NT2/D1 (cell line): ENCODE data around the gene S100A4.

Source experiments
- DNase-seq: peaks from one replicate; pipeline ENCODE4 v3.0.0-alpha.2; 2011; ENCODE audit warnings: low read depth, low spot score
- H3K27me3 ChIP-seq: 2 replicates; pipeline ENCODE4 v1.6.0; 2011; ENCODE audit warnings: mild to moderate bottlenecking; ENCODE audit not compliant: insufficient read length, insufficient read depth
- H3K36me3 ChIP-seq: 2 replicates; pipeline ENCODE4 v1.6.1; 2011; ENCODE audit warnings: mild to moderate bottlenecking, low read length, mixed read lengths; ENCODE audit not compliant: insufficient read depth, insufficient read length
- H3K4me1 ChIP-seq: 2 replicates; pipeline ENCODE4 v1.5.1; 2011; ENCODE audit not compliant: insufficient read depth, insufficient read length
- H3K4me3 ChIP-seq: 2 replicates; pipeline ENCODE4 v1.5.1; 2011; ENCODE audit warnings: low read depth; ENCODE audit not compliant: insufficient read length
- H3K9ac ChIP-seq: 2 replicates; pipeline ENCODE4 v1.6.0; 2011; ENCODE audit warnings: low read depth; ENCODE audit not compliant: insufficient read length
- H3K9me3 ChIP-seq: 2 replicates; pipeline ENCODE4 v1.5.1; 2011; ENCODE audit warnings: mild to moderate bottlenecking, low read length; ENCODE audit not compliant: insufficient read depth
- SUZ12 ChIP-seq: IDR thresholded peaks from 2 replicates; pipeline ENCODE4 v1.6.1; 2011; ENCODE audit not compliant: insufficient read length, insufficient read depth; ENCODE audit errors: extremely low read depth
- YY1 ChIP-seq: IDR thresholded peaks from 2 replicates; pipeline ENCODE4 v1.6.1; 2011; ENCODE audit not compliant: insufficient read length, insufficient read depth
- ZNF274 ChIP-seq: IDR thresholded peaks from 2 replicates; pipeline ENCODE4 v1.6.1; 2011; ENCODE audit warnings: mild to moderate bottlenecking, low read depth, low read length

The S100A4 gene

DNA sequence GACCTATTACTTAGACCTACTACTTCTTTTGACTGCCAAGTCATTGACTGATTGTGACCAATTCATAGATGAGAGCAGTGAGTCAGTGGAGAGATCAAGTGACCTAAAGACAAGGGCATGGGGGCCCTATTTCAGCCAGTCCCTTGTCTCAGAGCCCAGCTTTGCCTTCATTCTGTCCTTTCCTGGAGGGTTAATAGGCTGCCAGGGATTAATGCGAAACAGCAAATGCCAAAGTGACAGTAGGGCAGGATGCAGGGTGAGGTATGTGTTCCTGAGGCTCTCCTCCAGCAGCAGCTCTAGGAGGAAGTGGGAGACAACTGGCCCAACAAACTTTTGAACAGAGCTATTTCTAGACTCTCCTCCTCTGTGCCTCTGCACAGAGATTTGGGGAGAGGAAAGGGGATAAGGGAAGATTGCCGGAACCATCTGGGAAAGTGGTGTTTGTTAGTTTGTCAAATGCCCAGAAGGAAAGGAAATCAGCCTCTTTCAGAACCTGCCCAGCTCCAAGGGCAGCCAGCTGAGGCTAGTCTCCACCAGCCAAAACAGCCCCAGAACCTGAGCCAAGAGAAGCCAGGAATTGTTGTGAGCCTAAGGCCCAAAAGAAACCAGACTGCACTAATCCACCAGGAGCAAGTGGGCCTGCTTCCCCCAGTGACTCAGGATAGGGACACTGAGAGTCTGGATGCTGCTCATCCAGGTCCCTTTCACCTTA, 8.4 kb upstream of the S100A4 start:
- Histone ChIP-seq H3K9me3 (no peaks in the 10 kb centered on the region), H3K4me3 (no peak overlapping the region), H3K36me3 (no peaks in the 10 kb centered on the region), H3K4me1 (peaks cover 15% of the 10 kb centered on the region), H3K27me3 (no peaks in the 10 kb centered on the region), H3K9ac (no peak overlapping the region)
- no peak for DNase-seq
- TF ChIP-seq YY1 (no peak), SUZ12 (no peak), ZNF274 (no peak)

DNA sequence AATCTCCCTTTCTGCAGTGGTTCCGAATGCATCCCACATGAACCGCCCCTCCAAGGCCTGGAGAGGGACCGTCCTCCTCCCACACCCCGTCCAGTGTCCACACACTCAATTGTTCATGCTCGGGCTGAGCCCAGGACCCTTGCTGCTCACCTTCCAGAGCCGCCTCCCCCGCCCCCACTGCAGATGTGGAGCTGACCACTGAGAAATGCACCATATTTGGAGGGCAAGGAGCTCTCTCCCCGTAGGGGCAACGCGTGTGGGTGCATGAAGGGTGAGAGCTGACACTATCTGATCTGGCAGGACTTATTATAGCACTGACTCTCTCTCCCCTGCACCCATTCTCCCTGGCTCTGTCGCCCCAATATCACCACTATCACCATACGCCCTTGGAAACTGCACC, 7.5 kb upstream of the S100A4 start:
- no peak for DNase-seq
- no peaks in the 10 kb centered on the region for H3K9me3 ChIP-seq
- H3K4me1 ChIP-seq, result peaks cover 23% of the 10 kb centered on the region
- no peak overlapping the region for H3K9ac ChIP-seq
- no peak overlapping the region for H3K4me3 ChIP-seq
- TF ChIP-seq ZNF274 (no peak), SUZ12 (no peak), YY1 (no peak)
- H3K36me3 ChIP-seq, result no peaks in the 10 kb centered on the region
- H3K27me3 ChIP-seq, result no peaks in the 10 kb centered on the region

DNA sequence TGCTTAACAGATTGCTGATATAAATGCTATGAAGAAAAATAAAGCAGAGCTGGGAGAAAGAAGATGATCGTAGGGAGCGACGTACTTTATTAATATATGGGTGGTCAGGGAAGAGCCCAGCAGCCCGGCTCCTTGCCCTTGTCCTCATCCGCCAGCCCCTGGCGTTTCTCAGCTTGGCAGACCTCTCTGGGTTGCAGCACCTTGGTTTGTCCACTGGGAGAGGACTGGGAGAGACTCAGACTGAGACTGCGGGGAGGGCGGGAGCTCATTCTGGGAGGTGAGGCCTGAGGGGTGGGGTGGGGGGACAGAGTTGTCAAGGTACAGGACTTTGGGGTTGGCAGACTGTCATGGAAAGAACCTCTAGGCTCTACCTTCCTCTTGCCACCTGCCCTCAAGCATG, 6.7 kb upstream of the S100A4 start:
- TF ChIP-seq SUZ12 (no peak), YY1 (no peak), ZNF274 (no peak)
- no peak overlapping the region for H3K9ac ChIP-seq
- no peak for DNase-seq
- H3K36me3 ChIP-seq, result no peaks in the 10 kb centered on the region
- peaks cover 29% of the 10 kb centered on the region for H3K4me1 ChIP-seq
- H3K27me3 ChIP-seq, result no peaks in the 10 kb centered on the region
- H3K9me3 ChIP-seq, result no peaks in the 10 kb centered on the region
- no peak overlapping the region for H3K4me3 ChIP-seq

DNA sequence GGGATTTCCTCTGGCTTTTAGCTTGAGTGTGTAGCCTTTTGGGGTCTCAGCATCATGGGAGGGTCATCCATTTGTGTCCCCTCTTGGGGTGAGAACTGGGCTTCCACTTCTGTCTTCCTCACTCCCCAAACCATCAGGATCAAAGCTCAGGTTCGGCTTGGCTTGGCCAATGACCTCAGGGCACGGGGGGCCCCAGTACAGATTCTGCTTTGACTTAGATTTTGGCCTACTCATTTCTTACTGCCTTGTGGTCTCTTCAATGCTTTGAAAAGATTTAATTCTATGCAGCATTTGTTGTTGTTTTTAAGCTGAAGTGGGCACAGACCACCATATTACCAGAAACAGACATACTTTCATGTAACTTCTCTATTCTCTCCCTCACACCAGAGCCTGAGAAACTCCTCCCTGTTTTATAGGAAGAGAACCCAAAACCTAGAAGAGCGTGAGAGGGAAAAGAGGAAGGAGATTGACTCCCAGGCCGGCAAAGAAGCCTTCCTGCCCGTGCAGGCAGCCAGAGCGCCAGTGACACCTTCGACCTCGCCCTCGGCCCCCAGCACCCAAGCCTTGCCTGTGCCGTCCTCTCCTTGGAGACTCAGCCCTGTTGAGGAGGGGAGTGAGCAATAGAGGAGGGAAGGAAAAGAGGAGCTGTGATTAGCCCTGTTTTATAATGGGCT, 5.4 kb upstream of the S100A4 start:
- no peak for DNase-seq
- peaks cover 32% of the 10 kb centered on the region for H3K4me1 ChIP-seq

DNA sequence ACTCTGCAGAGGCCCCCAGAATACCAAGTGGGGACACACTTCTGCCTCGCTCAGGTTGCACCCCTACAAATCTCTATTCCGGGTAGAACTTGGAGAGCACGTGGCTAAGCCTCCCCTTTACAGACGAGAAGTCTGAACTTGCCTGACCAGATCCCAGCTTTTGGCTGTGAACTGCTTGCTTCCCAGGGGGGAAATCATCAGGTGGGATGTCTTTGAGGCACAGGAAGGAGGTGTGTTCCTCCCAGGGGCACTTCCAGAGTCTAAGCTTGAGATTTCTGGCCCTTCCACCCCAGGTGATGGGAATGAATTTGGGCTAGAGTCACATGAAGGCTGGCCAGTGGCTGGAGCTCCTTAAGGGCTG, 4.8 kb upstream of the S100A4 start:
- no peak overlapping the region for H3K4me3 ChIP-seq
- no peaks in the 10 kb centered on the region for H3K36me3 ChIP-seq
- H3K4me1 ChIP-seq, result peaks cover 38% of the 10 kb centered on the region

More for the DNA sequence above, 5.4 kb upstream of the S100A4 start:
- TF ChIP-seq SUZ12 (no peak), ZNF274 (no peak), YY1 (no peak)
- Histone ChIP-seq H3K36me3 (no peaks in the 10 kb centered on the region), H3K9me3 (no peaks in the 10 kb centered on the region), H3K9ac (no peak overlapping the region), H3K4me3 (no peak overlapping the region), H3K27me3 (no peaks in the 10 kb centered on the region)

DNA sequence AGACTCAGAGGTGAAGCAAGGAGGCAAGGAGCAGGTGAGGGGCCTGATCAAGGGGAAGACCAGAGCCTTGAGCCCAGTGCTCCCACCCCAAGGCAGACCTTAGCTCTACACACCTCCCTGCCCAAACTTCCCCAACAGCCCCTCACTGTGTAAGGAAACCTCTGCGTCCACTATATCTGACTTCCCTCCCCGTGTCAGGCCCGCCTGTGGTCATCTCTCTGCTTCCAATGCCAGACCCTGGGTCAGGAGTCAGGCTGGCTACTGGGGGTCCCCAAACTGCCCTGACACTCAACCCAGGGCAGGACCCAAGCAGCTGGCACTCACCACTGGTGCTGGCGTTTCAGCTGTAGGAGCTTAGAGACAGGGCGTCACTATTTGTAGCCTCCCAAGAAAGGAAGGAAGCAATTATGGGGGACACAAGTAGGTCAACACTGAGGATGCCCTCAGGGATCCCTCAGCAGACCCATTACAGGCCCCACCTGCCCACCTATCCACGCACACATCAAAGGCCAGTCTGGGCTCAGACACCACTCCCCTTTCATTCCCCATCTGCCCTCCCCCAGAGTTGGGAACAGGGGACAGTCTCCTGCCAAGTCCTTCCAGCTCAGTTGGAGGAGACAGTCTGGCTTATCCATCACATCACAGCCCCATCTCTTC, 4.3 kb upstream of the S100A4 start:
- Histone ChIP-seq H3K4me3 (no peak overlapping the region), H3K9me3 (no peaks in the 10 kb centered on the region; the same call in 1 of the 2 replicates), H3K4me1 (peaks cover 41% of the 10 kb centered on the region), H3K9ac (no peak overlapping the region), H3K36me3 (no peaks in the 10 kb centered on the region), H3K27me3 (no peaks in the 10 kb centered on the region)
- no peak for DNase-seq
- TF ChIP-seq YY1 (no peak), SUZ12 (no peak), ZNF274 (no peak)

More for the DNA sequence above, 4.8 kb upstream of the S100A4 start:
- TF ChIP-seq YY1 (no peak), SUZ12 (no peak), ZNF274 (no peak)
- Histone ChIP-seq H3K9ac (no peak overlapping the region), H3K9me3 (no peaks in the 10 kb centered on the region), H3K27me3 (no peaks in the 10 kb centered on the region)
- DNase-seq, result no peak

DNA sequence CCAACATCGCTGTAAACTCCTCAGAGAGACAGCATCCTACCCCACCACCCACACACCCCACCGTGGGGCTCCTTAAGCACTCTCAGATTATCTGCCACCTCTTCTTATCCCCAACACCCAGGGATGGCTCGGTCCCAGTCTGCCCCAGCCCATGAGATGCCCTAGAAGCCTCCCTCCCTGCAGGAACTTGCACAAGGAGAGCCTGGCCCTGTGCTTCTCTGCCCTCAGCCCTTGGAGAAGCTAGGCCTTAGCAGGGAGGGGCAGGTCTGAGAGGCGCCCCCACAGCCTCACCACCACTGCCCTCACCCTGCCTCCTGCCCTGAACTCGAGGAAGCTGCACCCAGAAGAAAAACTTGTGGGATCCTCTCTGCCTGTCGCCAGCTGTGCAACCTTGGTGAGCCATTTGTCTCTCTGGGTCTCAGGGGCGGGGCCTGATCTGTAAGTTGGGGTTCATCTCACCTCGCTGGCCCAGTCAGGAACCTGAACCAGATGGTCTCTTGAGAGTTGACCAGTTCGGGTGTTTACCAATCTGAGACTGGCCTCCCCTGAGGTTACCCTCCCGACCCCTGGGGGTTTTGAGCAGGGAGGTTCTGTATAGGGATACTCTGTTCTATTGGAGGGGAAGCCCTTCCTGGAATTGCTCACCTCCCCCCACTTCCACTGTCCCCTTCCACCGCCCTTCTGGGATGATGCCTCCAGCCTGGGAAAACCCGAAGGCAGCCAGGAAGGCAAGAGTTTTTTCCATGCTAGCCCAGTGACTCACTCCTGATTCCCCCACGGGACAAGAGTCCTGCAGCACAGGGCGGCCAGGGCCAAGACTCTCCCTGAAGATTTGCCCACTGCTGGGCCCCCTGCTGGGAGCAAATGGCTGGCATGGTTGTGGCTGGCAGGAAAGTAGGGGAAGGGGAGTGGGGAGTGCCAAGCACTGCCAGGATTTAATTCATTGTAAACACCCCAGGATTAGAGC, 3.4 kb upstream of the S100A4 start, which contains the start of gene S100A3:
Gene S100A3 (minus strand): TSS at position 537 of the 967 bp plus-strand sequence. CDS start 773 bp downstream, outside the sequence.
- H3K36me3 ChIP-seq, result peaks cover 5% of the 10 kb centered on the region
- no peak for DNase-seq
- H3K27me3 ChIP-seq, result no peaks in the 10 kb centered on the region
- peak within 1 kb of the TSS; percentile 37 for H3K9ac ChIP-seq
- no peak within 1 kb of the TSS for H3K4me3 ChIP-seq
- peaks cover 45% of the 10 kb centered on the region for H3K4me1 ChIP-seq
- H3K9me3 ChIP-seq, result peaks cover 9% of the 10 kb centered on the region; the same call in 1 of the 2 replicates
- TF ChIP-seq ZNF274 (no peak), SUZ12 (no peak), YY1 (no peak)
